D721Med (cell line): ENCODE data around the gene SLC25A39.
A peak's percentile ranks its signal among the peaks of the same experiment; 100 is the strongest.

Experiments used
- DNase-seq: peaks from one replicate; pipeline ENCODE4 v3.0.0; 2011; ENCODE audit warnings: low spot score; ENCODE audit not compliant: insufficient read length
- FAIRE-seq: peaks from 2 replicates; lab custom pipeline; 2011; peaks lifted over from hg19 to GRCh38; lab: Jason Lieb, UNC
- CTCF ChIP-seq: IDR thresholded peaks from 2 replicates; pipeline ENCODE4 v1.5.1; 2012; ENCODE audit warnings: mild to moderate bottlenecking, control low read depth; ENCODE audit not compliant: insufficient read depth; ENCODE audit errors: missing control alignments

Gene SLC25A39

GRCh38 chr17:44326861-44327444 lies 2.3 kb upstream of the SLC25A39 start:
- TF ChIP-seq CTCF: no peak
- DNase-seq (peak; percentile 83), FAIRE-seq (no peak)

GRCh38 chr17:44324092-44324570 lies 492 bp downstream of the SLC25A39 start:
- FAIRE-seq: no peak
- no peak for DNase-seq
- no peak for TF ChIP-seq CTCF

GRCh38 chr17:44323359-44324091 lies 1.1 kb downstream of the SLC25A39 start:
- DNase-seq (no peak), FAIRE-seq (no peak)
- TF ChIP-seq CTCF: no peak

DNA sequence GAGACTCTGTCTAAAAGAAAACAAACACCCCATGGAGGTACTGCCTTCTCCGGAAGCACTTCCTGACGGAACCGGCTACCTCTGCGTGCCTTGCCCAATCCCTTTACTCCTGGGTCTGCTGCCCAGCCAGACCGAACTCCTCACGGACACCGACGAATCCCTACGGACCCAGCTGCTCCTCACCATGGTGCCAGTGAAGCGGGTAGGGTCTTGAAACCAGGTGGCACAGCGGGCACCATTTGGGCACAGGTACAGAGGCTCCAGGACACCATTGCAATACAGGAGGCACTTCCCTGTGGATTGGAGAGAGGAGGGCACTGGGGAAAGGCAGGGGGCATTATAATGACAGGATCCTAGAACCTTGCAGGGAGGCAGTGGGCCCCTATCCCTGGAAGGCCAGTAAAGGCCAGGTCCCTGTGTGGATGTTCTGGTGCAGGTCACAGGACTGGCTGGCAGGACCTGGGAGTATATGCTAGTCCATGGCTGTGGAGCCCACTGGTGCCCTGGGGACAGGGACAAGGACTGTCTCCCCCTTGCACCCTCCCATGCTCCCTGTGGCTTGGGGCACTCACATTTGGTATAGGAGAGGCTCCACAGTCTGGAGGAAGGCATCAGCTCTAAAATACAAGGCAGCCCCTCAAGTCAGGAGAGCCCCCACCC lies 2.3 kb downstream of the SLC25A39 start:
- DNase-seq: no peak
- TF ChIP-seq CTCF: no peak
- FAIRE-seq: no peak

DNA sequence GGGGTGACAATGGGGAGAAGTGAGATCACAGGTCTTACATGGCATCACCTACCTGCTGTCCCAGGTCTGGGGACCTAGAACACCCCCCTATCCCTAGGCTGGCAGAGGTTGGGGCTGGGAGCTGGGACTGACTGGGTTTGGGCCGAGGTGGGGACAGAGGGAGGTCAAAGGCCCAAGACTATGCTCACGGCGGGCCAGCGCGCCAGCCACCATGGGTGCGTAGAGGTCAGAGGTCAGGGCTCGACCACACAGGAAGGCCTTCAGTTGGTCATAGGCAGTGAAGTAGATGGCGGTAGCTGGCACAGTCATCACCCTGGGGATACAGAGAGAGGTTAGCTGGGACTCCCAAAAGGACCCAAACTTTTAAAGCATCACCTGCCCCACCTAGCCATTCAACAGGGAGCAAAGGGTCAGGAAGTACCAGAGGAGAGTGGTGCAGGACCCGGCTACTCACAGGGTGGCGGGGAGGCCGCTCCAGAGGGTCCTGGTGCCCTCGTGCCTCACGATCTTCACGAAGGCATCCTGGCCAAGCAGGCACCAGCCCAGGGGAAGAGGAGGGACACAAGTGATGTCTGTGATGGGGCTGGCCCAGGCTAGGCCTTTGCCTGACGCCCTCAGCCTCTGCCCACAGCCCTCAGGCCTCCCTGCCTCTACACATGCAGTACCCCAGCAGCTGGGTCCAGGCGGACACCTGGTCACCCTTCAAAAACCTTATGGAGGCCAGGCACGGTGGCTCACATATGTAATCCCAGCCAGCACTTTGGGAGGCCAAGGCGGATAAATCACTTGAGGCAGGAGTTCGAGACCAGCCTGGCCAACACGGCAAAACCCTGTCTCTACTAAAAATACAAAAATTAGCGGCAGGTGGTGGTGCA lies 3.1 kb downstream of the SLC25A39 start:
- FAIRE-seq (no peak), DNase-seq (no peak)
- no peak for TF ChIP-seq CTCF

- DNase-seq (no peak), FAIRE-seq (no peak)
- no peak for TF ChIP-seq CTCF
Observed at GRCh38 chr17:44320066-44320465, 4.6 kb downstream of the SLC25A39 start.
